IPS-18a (cell line): Measurements from ENCODE around the gene COL4A1.

Experiments used
- H3K27ac ChIP-seq: one replicate; pipeline ENCODE4 v1.5.1; 2013; ENCODE audit warnings: low read length
- H3K27me3 ChIP-seq: one replicate; pipeline ENCODE4 v1.6.1; 2013; ENCODE audit warnings: mild to moderate bottlenecking, low read length; ENCODE audit not compliant: control insufficient read depth, insufficient read depth
- H3K36me3 ChIP-seq: one replicate; pipeline ENCODE4 v1.6.1; 2013; ENCODE audit warnings: low read depth, low read length; ENCODE audit not compliant: control insufficient read depth
- H3K4me1 ChIP-seq: one replicate; pipeline ENCODE4 v1.6.1; 2013; ENCODE audit warnings: low read depth, low read length; ENCODE audit not compliant: control insufficient read depth
- H3K4me3 ChIP-seq: one replicate; pipeline ENCODE4 v1.5.1; 2013; ENCODE audit warnings: low read length
- H3K9ac ChIP-seq: one replicate; pipeline ENCODE4 v1.6.1; 2013; ENCODE audit warnings: mild to moderate bottlenecking, low read length, moderate library complexity
- H3K9me3 ChIP-seq: one replicate; pipeline ENCODE4 v1.6.1; 2013; ENCODE audit warnings: low read depth, low read length; ENCODE audit not compliant: control insufficient read depth

The COL4A1 gene

GRCh38 chr13:110258876-110259631, 47.9 kb downstream of the COL4A1 start:
- H3K4me1 ChIP-seq: peaks cover 16% of the 10 kb centered on the region
- no peaks in the 10 kb centered on the region for H3K27me3 ChIP-seq
- no peak overlapping the region for H3K4me3 ChIP-seq
- H3K9me3 ChIP-seq: no peaks in the 10 kb centered on the region
- no peak overlapping the region for H3K27ac ChIP-seq
- no peaks in the 10 kb centered on the region for H3K36me3 ChIP-seq
- H3K9ac ChIP-seq: no peak overlapping the region

DNA sequence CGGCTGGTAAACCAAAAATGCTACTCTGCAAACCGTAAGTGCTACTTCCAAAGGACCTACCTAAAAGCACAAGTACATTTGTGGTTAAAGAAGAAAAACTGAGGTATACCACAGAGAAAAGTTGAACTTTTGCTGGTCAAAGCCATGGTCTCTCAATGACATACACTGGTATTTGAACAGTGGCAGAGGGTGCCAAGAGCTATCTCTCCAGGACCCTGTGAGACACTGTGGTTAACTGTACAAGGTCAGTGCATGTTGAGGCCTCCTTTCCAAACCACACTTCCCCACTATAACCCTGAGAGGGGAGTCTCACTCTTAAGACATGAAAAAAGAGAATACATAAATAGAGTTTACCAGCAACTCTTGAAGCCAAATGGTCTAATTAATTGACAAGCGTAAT, 49.5 kb downstream of the COL4A1 start:
- Histone ChIP-seq H3K36me3 (no peaks in the 10 kb centered on the region), H3K4me3 (no peak overlapping the region), H3K9me3 (no peaks in the 10 kb centered on the region), H3K9ac (no peak overlapping the region), H3K27ac (no peak overlapping the region), H3K27me3 (no peaks in the 10 kb centered on the region), H3K4me1 (peaks cover 13% of the 10 kb centered on the region)

DNA sequence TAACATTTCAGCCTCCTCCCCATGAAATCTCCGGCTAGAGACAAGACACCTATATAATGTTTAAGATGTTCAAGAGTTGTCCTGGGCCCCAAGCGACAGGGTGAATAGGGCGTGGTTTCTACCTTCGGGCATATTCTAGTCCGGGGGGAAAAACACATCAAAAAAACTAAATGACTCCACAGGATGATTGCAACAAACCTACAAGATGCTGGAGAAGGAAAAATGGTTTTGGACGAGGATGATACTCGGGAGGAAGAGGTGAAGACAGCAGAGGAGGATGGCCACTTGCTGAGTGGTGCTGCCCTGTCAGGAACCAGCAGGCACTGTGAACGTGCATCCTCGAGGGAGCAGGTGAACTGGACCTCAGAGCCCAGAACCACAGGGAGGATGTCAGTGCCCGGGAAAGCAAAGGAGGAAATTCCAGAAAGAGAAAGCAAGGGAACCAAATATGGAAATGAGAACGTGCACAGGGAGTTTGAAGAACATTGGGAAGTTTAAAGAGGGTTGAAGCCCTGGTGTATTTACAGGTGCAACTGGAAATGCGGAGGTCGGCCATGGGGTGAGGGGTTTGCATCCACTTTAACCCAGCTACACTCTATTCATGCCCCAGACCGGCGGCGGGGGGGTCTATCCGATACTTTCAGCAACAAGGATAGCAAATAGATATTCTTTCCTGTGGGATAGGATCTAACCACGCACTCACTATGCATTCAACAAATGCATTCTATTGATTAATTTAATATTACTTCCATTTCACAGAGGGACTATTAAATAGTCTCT, 50.6 kb downstream of the COL4A1 start:
- Histone ChIP-seq H3K4me1 (peaks cover 3% of the 10 kb centered on the region), H3K9ac (no peak overlapping the region), H3K27ac (no peak overlapping the region), H3K9me3 (no peaks in the 10 kb centered on the region), H3K27me3 (no peaks in the 10 kb centered on the region), H3K4me3 (no peak overlapping the region), H3K36me3 (no peaks in the 10 kb centered on the region)

DNA sequence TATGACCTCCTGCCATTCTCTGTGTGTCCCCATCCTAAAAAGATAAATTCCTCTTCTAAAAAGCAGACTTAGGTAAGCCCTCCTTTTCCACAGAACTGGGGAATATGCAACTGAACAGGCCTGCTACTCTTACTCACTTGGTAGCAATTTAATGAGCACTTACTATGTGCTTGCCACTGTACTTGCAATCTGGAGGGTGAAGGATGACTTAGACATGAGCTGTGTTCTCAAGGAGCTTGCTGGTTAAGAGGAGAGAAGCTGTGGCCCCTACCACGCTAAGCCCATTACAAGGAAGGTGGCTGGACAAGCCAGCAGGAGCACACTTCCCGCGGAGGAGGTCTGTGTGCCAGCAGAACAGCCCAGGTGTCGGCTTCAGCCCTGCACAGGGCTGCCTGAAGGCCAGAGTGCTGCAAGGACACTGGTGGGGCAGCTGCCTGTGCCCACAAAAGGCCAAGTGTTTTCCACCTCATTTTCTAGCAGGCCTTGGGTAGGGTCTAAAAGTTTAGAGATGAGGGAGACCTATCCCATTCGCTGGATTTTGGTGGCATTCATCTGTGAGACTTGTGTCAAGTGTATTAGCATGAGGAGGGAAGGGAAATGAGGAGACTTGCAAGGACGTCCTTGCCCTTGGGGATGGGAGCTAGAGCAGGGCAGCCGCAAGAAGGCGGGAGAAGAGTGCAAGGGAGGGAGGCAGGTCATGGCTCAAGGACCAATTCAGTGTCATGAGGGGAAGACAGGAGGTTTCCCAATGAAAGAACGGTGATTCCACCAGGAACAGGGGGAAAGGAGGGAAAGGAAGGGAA, 52.0 kb downstream of the COL4A1 start:
- Histone ChIP-seq H3K9ac (no peak overlapping the region), H3K27ac (no peak overlapping the region), H3K4me1 (no peaks in the 10 kb centered on the region), H3K36me3 (no peaks in the 10 kb centered on the region), H3K4me3 (no peak overlapping the region), H3K9me3 (no peaks in the 10 kb centered on the region), H3K27me3 (no peaks in the 10 kb centered on the region)

DNA sequence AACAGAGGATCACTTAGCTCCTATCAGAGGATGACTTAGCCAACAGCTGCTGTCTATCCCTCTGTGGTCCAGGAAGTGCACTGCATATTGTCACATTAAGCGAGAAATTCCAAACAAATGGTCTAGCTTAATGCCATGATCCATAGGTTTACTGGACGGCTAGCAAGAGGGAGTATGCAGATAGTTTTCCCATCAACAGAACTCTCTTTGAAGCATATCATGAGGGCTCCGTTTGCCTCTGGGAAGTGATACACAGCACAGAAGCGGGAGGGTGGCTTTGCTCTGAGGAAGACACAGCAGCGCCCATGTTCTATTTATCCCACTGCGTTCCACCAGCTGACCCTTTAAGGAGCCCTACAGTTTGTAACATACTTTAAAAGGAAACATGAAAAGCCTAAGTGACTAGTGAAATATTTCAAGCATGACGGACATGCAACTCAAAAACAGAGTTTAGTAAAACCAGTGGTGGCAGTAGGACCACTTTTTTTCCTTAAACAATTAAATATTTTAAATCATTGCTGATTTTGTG, 52.7 kb downstream of the COL4A1 start:
- no peaks in the 10 kb centered on the region for H3K36me3 ChIP-seq
- H3K27ac ChIP-seq: no peak overlapping the region
- no peaks in the 10 kb centered on the region for H3K4me1 ChIP-seq

DNA sequence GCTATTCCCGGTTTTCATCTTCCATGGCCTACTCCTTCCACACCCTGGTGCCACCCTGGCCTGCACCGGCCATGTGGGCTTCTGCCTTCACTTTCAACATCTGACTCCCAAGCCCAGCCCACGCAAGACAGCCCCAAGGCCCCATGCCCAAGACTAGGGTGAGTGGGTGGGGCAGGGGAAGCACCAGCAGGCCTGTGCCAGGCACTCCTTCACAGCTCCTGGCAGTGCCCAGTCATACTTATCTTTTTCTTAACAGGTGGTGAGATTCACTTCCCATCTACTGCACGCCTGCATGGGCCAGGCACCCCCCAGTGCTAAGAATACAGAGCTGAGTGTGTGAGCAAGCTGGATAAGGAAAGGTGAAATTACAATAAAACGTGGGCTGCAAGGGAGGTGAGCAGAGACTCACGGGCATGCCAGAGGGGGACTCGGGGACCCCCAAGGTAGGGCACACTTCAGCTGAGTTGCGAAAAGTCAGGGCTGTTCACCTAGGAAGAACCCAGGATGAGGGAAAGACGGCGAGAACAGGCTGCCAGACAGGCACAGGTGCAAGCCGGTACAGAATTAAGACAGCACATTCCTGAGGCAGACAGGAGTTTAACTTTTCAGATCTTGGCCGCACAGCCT, 55.7 kb downstream of the COL4A1 start:
- no peaks in the 10 kb centered on the region for H3K9me3 ChIP-seq
- no peak overlapping the region for H3K4me3 ChIP-seq
- no peaks in the 10 kb centered on the region for H3K27me3 ChIP-seq
- no peak overlapping the region for H3K27ac ChIP-seq
- H3K4me1 ChIP-seq: no peaks in the 10 kb centered on the region
- H3K9ac ChIP-seq: no peak overlapping the region
- no peaks in the 10 kb centered on the region for H3K36me3 ChIP-seq

More for the DNA sequence above, 52.7 kb downstream of the COL4A1 start:
- H3K9me3 ChIP-seq: no peaks in the 10 kb centered on the region
- H3K27me3 ChIP-seq: no peaks in the 10 kb centered on the region
- H3K9ac ChIP-seq: no peak overlapping the region
- H3K4me3 ChIP-seq: no peak overlapping the region

GRCh38 chr13:110250258-110250891, 56.6 kb downstream of the COL4A1 start:
- no peaks in the 10 kb centered on the region for H3K9me3 ChIP-seq
- no peak overlapping the region for H3K4me3 ChIP-seq
- H3K4me1 ChIP-seq: no peaks in the 10 kb centered on the region
- H3K9ac ChIP-seq: no peak overlapping the region
- no peaks in the 10 kb centered on the region for H3K36me3 ChIP-seq
- H3K27me3 ChIP-seq: no peaks in the 10 kb centered on the region
- no peak overlapping the region for H3K27ac ChIP-seq

- Histone ChIP-seq H3K4me1 (no peaks in the 10 kb centered on the region), H3K27ac (no peak overlapping the region), H3K4me3 (no peak overlapping the region), H3K36me3 (no peaks in the 10 kb centered on the region), H3K9ac (no peak overlapping the region), H3K9me3 (no peaks in the 10 kb centered on the region), H3K27me3 (no peaks in the 10 kb centered on the region)
These were observed 57.6 kb downstream of the COL4A1 start for GRCh38 chr13:110249326-110249725.

GRCh38 chr13:110248449-110249143, 58.4 kb downstream of the COL4A1 start:
- Histone ChIP-seq H3K4me1 (no peaks in the 10 kb centered on the region), H3K27ac (no peak overlapping the region), H3K9ac (no peak overlapping the region), H3K9me3 (no peaks in the 10 kb centered on the region), H3K4me3 (no peak overlapping the region), H3K27me3 (no peaks in the 10 kb centered on the region), H3K36me3 (no peaks in the 10 kb centered on the region)

DNA sequence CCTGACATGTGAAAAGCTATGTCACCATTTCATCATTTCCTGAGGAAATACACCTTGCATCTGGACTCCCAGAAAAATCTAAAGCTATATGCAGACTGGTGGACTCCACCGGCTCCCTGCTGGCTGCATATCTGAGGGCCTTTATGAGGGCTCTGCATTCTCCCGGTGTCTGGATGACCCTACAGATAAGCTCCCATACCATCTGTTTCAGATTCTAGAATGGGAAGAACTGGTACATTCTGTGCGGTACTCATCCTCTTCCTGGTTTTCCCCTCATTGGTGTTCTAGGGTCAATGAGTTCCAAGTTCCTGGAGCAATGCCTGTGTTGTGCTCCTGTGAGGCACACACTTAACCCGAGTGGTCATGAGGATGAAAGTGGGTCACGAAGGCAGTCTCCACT, 60.4 kb downstream of the COL4A1 start:
- H3K4me3 ChIP-seq: no peak overlapping the region
- no peak overlapping the region for H3K9ac ChIP-seq
- no peaks in the 10 kb centered on the region for H3K27me3 ChIP-seq
- H3K4me1 ChIP-seq: peaks cover 4% of the 10 kb centered on the region
- no peak overlapping the region for H3K27ac ChIP-seq
- no peaks in the 10 kb centered on the region for H3K36me3 ChIP-seq
- no peaks in the 10 kb centered on the region for H3K9me3 ChIP-seq
